ENCODE data around the gene SERPINB2. TPM values are rescaled to one million over a fixed set of nuclear protein-coding genes. Genes with fewer than 3 reads are reported as not detected.

Gene SERPINB2
- total RNA-seq, 1 donor from 2014 or later: not detected

DNA sequence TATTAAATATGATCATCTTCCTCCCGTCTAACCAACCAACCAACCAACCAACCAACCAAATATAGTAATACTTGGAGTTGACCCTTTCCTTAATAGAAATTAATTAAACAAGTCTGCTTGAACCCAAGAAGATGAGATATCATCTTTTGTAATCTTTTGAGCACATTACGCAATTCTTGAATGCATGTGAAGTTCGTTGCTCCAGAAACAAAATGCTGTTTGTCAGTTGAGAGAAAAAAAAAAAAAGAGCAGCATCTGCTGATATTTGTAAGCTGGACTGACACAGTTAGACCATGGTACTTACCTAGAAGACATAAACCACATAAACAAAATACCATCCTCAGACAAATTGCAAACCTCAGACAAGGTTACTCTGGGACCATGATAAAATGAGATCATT is 9.2 kb upstream of the SERPINB2 start:
- no peaks in the 10 kb centered on the region for H3K36me3 Mint-ChIP-seq (ENCODE audit: low read depth)
- H3K27me3 Mint-ChIP-seq (ENCODE audit: low read depth): peaks cover 3% of the 10 kb centered on the region
- no peak for DNase-seq (ENCODE audit: low spot score)
- H3K4me1 Mint-ChIP-seq (ENCODE audit: low read depth): peaks cover 11% of the 10 kb centered on the region
- no peak overlapping the region for H3K27ac Mint-ChIP-seq (ENCODE audit: unreplicated experiment)
- TF ChIP-seq, protein P1, sequence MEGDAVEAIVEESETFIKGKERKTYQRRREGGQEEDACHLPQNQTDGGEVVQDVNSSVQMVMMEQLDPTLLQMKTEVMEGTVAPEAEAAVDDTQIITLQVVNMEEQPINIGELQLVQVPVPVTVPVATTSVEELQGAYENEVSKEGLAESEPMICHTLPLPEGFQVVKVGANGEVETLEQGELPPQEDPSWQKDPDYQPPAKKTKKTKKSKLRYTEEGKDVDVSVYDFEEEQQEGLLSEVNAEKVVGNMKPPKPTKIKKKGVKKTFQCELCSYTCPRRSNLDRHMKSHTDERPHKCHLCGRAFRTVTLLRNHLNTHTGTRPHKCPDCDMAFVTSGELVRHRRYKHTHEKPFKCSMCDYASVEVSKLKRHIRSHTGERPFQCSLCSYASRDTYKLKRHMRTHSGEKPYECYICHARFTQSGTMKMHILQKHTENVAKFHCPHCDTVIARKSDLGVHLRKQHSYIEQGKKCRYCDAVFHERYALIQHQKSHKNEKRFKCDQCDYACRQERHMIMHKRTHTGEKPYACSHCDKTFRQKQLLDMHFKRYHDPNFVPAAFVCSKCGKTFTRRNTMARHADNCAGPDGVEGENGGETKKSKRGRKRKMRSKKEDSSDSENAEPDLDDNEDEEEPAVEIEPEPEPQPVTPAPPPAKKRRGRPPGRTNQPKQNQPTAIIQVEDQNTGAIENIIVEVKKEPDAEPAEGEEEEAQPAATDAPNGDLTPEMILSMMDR (IDR thresholded peaks at IDR 0.05): no peak
- H3K4me3 Mint-ChIP-seq (ENCODE audit: unreplicated experiment): no peak overlapping the region
- H3K9me3 Mint-ChIP-seq (ENCODE audit: low read depth): no peaks in the 10 kb centered on the region

DNA sequence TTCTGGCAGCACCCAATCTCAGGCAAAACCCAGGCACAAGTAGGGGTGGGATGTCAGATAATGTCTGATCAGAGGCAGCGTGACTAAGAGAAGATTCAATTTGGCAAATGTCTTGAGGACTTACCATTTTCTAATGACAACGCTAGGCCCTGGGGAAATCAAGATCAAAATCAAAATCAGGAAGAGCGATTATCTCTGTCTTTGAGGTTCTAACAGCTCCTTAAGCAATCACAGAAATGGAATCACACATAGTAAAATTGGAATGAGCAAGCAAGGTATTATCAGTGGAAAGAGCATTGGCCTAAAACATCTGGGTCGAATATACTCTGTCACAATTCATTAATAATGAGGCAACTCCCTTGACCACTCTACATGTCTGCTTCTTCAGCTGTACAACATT is 8.6 kb upstream of the SERPINB2 start:
- DNase-seq (ENCODE audit: low spot score): no peak
- TF ChIP-seq, protein P1 (IDR thresholded peaks at IDR 0.05): no peak
- peaks cover 11% of the 10 kb centered on the region for H3K4me1 Mint-ChIP-seq (ENCODE audit: low read depth)
- H3K4me3 Mint-ChIP-seq (ENCODE audit: unreplicated experiment): no peak overlapping the region
- no peak overlapping the region for H3K27ac Mint-ChIP-seq (ENCODE audit: unreplicated experiment)
- H3K36me3 Mint-ChIP-seq (ENCODE audit: low read depth): no peaks in the 10 kb centered on the region
- H3K27me3 Mint-ChIP-seq (ENCODE audit: low read depth): no peaks in the 10 kb centered on the region
- H3K9me3 Mint-ChIP-seq (ENCODE audit: low read depth): no peaks in the 10 kb centered on the region

DNA sequence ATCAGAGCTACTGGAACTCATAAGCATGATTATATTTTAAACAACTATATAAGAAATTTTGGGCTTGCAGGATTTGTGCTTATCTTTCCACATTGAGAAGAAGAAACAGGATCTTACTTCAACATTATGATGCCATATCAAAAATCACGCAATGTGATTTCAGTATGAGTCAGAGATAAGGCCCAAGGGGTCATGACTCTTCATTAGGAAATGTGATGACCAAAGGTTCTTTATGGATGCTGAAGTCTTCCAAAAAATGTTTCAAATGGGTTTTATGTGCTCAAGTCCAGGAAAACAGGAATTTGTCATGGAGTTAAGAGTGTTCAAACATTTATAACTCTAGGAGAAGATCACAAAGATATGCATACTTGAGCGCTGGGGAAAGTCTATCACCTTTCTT is 7.8 kb upstream of the SERPINB2 start:
- Mint-ChIP-seq H3K27me3 (ENCODE audit: low read depth) (no peaks in the 10 kb centered on the region), H3K27ac (ENCODE audit: unreplicated experiment) (no peak overlapping the region), H3K4me3 (ENCODE audit: unreplicated experiment) (no peak overlapping the region), H3K4me1 (ENCODE audit: low read depth) (peaks cover 11% of the 10 kb centered on the region), H3K36me3 (ENCODE audit: low read depth) (no peaks in the 10 kb centered on the region), H3K9me3 (ENCODE audit: low read depth) (no peaks in the 10 kb centered on the region)
- DNase-seq (ENCODE audit: low spot score): no peak
- TF ChIP-seq, protein P1 (IDR thresholded peaks at IDR 0.05): no peak

DNA sequence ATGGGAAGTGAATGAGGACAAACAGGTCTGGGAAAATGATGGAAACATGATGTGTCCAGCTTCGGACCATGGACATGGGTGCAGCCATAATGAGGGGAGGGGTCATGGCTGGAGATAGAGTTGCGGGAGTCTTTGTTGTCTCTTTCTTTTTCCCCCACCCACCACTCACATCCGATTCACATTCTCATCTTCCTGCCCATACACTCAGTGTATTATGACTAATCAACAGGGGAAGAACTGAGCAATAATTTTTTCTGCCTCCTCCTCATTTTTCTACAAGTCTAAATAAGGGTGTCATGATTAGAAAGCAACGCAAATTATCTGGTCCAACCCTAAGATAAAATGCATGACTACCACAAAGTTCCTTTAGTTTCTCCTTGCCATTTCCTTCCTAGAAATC is 5.7 kb upstream of the SERPINB2 start:
- Mint-ChIP-seq H3K9me3 (ENCODE audit: low read depth) (peaks cover 2% of the 10 kb centered on the region), H3K4me3 (ENCODE audit: unreplicated experiment) (no peak overlapping the region), H3K27ac (ENCODE audit: unreplicated experiment) (no peak overlapping the region), H3K27me3 (ENCODE audit: low read depth) (peaks cover 3% of the 10 kb centered on the region), H3K36me3 (ENCODE audit: low read depth) (no peaks in the 10 kb centered on the region), H3K4me1 (ENCODE audit: low read depth) (peaks cover 11% of the 10 kb centered on the region)
- no peak for DNase-seq (ENCODE audit: low spot score)
- TF ChIP-seq, protein P1 (IDR thresholded peaks at IDR 0.05): no peak

DNA sequence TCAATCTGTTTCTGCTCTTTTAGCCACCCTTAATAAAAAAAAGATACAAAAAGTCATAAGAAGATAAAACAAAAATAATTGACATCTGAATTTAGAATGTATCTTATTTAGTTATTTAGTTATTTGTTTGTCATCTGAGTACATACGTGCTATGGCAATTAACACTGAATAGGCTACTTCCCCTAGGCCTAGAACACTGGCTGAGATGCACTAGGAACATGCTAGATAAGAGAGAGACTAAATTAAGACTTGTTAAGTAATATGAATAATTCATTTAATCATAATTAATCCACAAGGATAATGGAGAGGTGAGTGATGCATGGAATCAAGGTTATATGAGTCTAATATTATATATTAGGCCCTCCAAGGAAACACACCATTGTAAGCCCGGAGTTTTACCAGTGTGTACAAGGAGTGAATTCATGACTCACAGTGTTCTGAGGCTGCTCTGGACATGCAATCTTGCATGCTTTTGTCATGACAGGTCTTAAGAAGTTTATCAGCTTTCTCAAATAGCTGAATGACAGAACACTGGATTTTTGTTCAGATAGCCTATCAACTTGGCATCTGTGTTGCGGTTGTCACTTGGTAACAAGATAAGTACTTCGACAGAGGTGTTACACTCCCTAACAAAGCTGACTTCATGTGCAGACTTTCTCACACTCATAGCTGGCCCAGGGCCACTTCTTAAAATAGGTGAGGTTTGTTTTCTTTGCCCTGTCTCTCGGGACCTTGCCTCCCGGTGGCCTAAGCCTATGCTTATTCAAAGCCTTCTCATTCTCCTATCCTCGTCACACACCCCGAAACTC is 5.0 kb upstream of the SERPINB2 start:
- peak overlapping the region; percentile 58 for H3K27ac Mint-ChIP-seq (ENCODE audit: unreplicated experiment)
- peaks cover 11% of the 10 kb centered on the region for H3K4me1 Mint-ChIP-seq (ENCODE audit: low read depth)
- no peak for DNase-seq (ENCODE audit: low spot score)
- no peak overlapping the region for H3K4me3 Mint-ChIP-seq (ENCODE audit: unreplicated experiment)
- H3K9me3 Mint-ChIP-seq (ENCODE audit: low read depth): peaks cover 2% of the 10 kb centered on the region
- H3K36me3 Mint-ChIP-seq (ENCODE audit: low read depth): no peaks in the 10 kb centered on the region
- peaks cover 5% of the 10 kb centered on the region for H3K27me3 Mint-ChIP-seq (ENCODE audit: low read depth)
- TF ChIP-seq, protein P1 (IDR thresholded peaks at IDR 0.05): no peak

All from chondrocyte (in vitro differentiated cells).